CMK (cell line): ENCODE measurements around the gene BANF1.
"Not testable (repeated sequence)": the region's sequence is repeated elsewhere in the genome, so short reads cannot be mapped to it uniquely, and the experiment has no call there.

Source experiments
- DNase-seq: peaks from one replicate; pipeline ENCODE4 v3.0.0-alpha.2; 2010; ENCODE audit warnings: low read depth

Gene BANF1

DNA sequence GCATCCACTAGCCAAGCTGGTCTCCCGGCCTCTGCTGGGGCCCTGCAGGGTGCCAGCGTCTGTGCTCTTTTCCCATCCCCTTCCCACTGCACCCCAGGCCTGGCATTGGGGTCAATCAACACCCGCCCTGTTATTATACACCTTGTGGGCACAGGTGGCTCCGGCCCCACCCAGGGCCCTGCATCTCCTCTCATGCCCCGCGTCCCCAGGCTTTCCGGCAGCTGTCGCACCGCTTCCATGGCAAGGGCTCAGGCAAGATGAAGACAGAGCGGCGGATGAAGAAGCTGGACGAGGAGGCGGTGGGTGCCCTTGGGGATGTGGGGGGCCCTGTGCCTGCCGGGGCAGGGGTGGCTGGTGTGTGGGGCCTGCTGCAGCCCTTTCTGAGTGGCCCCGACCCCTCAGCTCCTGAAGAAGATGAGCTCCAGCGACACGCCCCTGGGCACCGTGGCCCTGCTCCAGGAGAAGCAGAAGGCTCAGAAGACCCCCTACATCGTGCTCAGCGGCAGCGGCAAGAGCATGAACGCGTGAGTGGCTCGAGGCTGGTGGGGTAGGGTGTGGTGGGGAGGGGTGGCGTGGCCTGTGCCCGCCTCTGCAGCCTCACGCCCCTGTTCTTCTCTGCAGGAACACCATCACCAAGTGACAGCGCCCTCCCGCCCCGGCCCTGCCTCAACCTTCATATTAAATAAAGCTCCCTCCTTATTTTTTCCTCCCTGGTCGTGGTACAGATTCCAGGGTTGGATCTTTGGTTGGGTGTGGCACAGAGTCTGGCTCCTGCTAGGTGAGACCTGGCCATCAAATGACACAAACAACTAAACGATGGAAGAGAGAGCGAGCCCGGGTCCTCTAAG, 23.7 kb upstream of the BANF1 start:
- no peak for DNase-seq

DNA sequence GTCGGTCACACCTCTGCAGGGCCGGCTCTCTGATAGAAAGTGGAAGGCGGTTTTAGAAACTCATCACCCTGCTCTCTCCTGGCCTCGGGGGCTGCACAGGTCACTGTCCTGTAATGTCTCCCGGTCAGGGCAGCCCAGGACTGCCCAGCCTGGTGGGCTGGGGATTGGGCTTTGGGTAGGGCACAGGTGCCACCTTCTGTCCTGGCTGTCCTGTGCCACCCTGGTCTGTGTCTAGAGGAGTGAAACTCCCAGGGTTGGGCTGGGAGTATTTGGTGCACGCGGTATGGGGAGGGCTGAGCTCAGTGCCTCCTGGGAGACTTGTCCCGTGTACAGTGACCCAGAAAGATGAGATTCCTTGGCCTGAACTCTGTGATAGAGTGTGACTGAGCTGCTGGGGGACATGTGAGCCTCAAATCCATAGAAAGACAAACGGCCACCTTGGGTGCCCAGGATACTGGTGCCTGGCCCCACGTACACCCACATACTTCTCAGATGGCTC, 23.0 kb upstream of the BANF1 start:
- no peak for DNase-seq

DNA sequence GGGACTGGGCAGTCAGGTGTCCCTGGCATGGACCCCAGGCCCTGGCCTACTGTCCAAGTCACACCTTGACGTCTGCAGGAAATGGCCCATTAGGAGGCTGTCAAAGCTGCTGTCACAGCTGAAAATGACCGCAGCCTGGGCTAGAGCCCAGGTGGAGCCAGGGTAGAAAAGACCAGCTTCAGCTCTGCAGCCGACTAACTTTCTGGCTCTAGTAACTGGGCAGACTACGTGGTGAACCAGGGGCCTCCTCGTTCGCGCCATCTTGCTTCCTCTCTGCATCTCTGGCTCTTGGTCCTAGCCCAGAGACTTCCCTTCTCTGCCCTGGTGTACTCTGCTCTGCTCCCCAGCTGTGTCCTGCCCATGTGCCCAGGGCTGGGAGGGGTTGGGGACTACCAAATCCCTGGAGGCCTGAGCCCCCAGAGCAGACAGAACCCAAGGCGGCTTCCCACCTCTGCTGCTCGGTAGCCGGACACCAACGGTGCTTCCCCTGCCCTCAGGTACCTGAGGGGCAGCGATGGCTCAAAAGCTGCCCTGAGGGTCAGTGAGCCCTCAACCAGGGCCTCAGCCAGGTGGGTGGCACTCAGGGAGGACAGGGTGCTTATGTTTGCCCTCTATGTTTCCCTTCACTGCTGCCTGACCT, 21.1 kb upstream of the BANF1 start:
- no peak for DNase-seq

DNA sequence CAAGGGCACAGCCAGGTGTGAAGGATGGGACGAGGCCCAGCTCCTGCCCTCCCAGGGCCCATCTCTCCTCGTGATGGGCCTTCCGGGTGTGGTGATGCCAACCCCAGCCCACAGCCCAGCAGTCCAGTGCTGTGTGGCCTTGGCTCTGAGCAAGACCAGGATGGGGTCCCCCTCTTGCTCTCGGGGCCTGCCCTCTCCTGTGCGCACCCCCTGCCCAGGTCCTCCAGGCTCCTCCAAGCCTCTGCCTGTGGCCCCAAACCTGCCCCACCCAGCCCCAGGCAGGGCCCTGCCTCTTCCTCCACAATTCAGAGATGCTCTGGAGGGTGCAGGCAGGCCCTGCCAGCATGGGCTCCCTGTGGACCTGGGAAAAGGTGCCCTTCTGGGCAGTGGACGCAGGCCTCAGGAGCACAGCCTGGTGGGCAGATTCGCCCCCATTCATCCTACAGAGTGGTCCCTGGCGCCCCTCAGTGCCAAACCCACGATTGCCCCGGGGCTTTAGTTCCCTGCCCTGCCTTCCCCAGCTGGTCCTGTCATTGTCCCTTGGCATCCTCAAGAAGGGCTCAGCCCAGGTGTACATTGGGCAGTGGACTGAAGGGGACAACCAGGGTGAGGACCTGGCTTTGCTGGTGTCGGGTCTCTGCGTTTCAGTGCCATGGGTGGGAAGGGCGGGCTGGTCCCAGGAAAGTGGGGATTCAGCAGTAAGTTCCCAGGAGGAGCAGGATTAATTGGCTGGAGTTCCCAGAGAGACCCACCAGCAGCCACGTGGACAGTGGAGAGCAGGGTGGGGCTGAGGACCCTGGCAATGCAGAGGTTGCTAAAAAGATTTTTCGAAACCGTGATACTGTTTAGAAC, 20.1 kb upstream of the BANF1 start:
- DNase-seq, result no peak

DNA sequence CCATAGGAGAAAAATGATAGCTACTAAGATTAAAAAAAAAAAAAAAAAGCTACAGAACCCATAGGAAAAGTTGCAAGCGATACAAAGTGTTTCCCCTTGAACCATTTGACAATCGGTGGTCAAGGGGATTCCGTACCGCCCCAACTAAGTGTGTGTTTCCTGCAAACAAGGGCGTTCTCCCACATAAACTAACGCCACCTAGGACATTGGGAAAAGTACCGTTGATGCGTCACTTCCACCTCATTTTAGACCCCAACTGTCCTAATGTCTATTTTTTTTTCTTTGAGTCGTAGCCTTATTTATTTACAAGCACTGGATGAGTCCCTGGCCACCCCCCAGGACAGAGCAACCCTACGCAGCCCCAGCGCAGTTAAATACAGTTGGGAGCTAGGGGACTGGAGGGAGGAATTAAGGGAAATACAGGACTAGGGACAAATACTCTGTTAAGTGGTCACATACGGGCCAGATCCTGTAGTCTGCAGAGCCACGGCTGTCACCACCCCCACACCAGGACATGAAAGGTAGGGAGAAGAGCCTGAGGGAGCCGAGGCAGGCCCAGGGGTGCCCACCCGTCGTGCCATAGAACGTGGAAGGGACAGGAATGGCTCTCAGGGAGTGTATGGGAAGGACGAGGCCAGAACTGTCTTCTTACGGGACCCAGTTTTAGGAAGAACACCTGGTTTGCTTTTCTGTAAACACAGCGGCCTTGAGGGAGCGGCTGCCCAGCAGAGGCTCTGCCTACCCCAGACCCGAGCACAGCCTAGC, 19.3 kb upstream of the BANF1 start:
- no peak for DNase-seq

DNA sequence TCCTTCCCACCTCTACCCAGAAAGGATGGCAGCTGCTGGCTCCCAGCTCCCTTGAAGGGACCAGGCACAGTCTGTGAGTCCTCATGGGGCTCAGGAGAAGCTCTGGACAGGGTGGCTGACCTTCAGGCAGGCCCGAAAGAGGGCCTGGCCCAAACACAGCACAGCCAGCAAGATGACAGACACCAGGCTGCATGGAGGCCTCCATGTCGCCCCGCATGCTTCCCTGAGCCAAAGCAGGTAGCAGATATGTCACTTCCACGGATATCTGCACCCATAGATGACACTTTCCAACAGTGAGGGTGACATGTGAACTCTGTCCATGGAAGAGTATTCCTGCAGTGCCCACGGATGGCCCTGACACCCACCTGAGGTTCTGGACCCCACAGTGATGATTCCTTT, 18.7 kb upstream of the BANF1 start:
- no peak for DNase-seq

DNA sequence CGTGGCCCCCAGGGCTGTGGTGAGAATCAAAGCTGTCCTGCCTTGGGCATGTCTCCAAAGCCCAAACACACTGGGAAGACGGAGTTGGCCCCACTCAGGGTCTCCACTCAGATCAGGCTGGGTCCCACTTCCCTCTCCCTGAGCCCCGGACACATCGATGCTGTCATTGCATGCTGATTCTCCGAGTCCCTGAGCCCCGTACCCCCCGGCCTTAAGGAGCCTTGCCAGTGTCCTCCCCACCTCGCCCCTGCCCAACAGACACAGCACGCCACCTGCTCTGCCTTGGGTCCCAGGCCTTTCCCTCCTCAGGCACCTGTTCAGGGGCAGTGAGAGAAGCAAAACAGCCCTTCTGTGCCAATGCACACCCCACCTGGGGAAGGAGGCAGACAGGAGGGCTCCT, 15.0 kb upstream of the BANF1 start:
- no peak for DNase-seq

DNA sequence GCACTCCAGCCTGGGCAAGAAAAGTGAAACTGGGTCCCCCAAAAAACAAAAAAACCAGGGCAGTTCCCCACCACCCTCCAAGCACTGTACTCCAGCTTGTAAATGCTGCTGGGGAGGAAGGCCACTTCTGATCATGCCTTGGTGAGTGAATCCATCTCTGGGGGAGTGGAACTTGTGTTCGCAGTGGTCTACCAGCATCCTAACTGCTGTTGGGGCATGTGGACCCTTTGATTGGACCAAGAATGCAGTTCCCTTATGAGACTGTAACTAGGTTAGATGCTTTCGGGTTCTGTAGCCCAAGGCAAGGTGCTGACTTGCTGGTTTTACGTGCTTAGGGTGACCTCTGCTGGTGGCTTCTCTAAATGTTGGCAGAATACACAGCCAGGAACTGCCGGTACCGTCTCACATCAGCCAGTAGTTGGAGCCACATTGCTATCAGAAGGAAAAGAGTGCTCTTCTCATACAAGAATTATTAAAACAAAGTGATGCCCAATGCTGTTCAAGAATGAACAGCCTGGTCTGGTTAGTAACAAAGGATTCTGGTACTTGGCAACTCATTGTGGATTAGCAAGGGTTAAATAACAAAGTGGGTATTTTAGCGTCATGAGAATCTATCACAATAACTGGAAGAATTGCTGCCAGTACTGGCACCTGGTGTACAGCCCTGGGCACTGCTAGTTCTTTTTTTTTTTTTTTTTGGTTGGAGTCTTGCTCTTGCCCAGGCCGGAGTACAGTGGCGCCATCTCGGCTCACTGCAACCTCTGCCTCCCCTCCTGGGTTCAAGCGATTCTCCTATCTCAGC, 13.3 kb upstream of the BANF1 start:
- peak; percentile 93 for DNase-seq

DNA sequence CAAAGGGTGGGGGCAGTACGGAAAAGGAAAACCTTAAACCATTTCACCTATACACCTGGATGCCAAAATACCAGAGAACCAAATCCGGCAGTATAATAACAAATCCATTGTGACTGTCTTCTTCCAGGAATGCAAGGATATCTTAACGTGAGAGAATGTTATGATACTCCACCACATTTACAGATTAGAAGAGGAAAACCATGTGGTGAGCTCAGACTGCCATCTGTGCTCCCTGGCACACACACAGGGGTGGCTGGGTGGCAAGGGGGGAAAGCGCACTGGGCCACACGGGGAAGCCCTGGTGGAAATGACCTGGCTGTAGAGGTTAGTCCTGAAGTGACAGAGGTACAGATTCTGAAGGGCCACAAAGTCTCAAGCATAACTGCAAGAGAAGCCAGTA, 10.2 kb upstream of the BANF1 start:
- DNase-seq, result no peak

DNA sequence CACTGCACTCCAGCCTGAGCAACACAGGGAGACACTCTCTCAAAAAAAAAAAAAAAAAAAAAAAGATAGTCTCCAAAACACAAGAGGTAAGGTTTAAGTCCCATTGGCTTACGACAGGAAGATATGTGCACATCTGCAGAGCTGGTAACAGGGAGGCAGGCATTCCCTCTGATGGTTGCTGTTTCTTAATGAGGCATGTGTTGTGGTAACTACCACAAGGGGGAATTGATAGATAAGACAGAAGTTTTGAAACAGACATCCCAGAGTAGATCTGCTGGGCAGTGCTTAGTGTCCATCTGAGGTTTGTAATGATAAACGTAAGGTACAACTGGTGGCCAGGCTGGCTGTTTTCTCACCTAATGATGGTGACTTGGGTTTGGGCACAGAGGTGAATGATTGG, 5.0 kb upstream of the BANF1 start:
- DNase-seq, result no peak

DNA sequence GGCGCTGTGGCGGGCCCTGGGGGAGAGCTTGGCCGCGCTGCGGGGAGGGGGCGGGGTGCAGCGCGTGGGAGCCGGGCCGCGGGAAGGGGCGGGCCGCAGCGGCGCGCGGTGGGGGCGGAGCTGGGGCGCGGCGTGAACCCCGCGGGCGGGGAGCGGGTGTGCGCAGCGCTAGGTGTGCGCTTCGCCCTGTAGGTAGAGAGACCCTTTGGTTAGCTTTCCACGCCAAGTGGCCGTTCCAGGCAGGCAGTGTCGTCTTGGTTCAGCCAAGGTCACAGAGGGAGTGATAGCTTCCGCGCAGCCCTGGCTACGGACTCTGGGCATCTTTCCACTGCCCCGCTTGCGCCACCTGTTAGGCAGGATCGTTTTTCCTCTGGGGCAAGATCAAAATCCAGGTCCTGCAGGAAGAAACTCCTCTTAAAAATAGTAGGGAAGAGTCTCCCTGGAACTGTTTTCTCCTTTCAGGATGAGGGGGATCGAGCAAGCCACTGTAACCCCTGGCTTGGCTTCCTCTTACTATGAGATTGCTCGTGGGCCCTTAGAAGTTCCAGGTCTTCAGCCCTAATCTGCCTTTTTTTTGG, 434 bp downstream of the BANF1 start:
- no peak for DNase-seq

DNA sequence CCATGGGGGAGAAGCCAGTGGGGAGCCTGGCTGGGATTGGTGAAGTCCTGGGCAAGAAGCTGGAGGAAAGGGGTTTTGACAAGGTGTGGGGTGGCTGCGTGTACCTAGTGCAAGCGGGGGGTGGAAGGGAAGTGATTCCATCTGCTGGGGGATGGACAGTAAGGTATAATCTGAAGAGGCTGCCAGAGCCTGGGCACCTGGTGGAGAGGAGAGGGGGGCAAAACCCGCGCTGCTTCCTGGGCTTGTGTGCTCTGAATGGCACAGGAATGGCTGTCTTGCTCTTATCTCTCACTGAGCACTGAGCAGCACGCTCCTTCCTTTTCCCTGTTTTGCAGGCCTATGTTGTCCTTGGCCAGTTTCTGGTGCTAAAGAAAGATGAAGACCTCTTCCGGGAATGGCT, 988 bp downstream of the BANF1 start:
- DNase-seq, result no peak

DNA sequence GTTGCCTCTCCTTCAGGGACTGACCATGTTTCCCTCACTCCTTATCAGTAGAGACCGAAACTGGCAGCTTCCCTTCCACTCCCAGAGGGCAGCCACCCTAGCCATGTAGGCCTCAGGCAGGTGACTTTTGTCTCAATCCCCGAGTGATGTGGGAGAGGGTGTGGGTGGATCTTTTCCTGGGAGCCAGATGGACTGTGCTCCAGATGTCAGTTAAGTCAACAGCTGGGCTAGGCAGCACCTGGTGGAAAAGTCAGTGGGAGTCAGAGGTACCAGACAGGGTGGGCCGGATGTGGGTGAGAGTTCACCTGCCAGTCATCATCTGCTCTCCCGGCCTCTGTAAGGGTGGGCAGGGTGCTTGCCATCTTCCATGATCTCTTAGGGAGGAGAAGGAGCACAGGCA, 1.9 kb downstream of the BANF1 start:
- no peak for DNase-seq

DNA sequence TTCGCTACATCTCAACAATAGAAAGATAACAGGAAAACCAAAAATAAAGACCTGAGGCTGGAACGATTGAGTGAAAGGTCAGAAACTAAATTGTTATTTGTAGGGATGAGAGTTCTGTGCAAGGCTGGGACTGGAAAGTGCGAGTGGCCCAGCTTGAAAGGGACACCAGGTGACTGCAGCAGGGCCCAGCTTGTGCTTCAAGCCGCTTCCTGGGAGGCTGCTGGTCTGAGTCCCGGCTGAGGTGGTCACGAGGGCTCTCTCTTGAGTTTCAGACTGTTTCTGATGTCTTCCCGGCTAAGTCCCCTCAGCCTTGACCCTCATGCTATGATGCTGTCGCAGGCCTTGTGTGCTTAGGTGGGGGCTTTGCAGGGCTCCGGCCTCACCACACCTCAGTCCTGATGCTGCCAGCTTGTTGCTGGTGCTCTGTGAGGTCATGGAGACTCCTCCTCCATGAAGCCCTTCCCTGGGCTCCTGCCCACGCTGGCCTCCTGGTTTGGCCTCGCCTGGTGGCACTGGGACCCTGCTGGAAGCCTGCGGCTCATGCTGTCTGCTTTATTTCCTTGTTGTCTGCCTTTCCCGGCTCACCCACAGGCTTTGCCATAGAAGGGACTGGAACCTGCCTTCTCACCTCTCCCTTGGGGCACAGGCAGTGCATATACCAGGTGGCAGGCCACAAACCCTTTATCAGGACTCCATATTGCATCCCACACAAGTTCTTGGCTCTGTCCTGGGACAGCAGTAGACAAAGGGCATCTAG, 4.0 kb downstream of the BANF1 start:
- DNase-seq, result no peak

DNA sequence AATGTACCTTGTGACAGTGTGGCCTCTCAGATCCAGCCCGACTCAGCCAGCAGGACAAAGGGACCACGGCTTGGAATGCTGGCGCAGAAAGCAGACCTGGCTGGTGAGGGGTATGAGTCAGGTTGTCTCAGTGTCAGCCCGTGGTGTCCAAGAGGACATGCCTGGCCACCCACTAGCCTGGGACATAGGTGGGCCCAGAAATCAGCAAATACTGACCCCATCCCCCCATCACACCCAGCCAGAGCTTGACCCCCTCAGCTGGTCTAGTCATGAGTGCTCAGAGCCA, 4.5 kb downstream of the BANF1 start:
- no peak for DNase-seq

DNA sequence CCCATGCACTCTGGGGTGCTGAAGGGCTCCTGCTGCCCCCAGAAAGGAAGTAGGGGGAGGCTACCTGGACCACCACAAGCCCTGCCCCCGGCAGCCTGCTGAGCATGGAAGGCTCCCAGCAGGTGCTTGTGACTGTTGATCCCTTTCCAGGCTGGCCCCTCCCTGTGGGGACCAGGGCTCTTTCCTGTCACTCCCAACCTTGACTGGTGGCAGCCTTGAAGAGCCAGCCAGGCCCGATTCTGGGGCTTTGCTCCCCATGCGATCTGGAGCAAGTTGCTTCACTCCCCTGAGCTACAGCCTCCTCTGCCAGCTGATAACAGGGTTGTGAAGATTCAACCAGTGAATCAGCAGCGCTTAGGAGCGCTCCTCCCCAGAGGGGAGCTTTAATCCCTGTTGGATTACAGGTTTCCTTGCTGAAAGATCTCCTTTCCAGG, 4.9 kb downstream of the BANF1 start:
- no peak for DNase-seq

DNA sequence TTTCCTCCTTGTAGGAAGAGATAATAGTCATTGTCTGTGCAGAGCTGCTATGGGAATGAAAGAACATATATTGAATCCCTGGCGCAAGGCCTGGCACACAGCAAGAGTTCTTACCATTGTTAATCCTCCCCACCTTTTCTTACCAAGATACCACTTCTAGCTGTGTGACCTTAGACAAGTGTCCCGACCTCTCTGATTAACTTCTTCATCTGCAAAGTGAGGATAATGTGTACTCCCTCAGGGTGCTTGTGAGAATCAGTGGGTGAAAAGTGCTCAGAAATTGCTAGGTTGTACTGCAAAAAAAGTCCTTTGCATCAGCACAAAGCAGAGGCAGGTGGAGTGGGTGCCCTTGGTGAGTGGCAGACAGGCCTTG, 5.8 kb downstream of the BANF1 start:
- DNase-seq, result no peak

DNA sequence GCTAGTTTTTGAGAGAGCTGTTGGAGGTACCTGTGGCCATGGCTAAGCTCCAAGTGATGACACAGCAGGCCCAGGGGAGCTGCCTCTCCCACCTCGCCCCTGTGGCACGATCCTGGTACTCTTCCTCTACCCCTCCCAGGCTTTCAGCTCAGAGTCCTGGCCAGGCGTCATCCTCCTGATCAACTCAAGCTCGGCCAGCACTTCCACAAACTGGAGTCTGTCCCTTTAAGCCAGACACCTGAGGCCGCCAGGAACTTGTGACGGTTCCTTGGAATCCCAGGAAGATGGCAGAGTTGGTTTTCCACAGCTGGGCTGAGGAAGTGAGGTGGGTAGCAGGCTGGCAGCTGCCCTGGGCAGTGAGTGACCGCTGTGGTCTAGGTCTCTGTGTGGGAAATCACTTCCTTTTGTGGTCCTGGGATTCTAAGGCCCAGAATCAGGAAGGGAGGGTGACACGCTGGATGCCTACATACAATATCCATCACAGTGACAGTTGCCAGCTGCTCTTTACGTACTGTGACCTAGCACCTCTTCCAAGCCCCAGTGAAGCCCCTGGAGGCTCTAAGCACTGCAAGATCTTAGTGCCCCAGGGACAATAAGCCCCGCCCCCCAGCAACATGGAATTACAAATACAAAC, 6.3 kb downstream of the BANF1 start:
- DNase-seq, result no peak

DNA sequence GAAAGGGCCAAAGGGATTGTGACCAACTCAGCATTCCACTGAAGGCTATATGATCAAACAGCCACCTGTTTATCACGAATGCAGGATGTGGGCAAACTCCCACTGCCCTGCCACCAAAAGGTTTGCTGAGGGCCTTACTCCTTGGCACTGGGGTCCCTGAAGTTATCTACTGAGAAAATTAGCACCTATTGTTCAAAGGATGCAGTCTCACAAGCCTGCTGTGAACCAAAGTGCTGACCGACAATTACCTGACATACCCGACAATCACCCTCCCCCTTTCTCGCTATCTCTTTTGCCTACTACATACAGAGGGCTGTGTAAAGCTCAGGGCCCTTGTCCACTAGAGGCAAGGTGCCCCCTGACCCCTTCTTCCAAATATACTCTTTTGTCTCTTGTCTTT, 7.7 kb downstream of the BANF1 start:
- not testable (repeated sequence) for DNase-seq
